ENCODE data around the gene MALRD1.

DNA sequence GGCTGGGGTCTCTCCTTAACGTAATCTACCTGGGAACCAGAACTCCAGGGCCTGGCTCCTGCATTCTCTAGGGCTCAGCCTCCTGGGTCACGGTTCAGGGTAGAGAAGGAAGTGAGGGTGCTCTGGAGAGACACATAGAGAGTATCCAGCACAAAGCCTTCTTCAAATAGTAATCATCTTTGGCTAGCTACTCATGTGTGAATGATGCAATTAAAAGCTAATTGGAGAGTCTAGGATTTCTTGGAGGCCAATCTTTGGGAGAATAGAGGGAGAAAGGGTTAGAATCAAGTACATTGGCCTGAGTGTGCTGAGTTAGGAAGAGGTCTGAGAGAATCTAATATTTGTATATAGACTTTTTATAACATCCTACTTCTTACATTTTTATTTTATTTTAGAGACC is 24.0 kb upstream of the MALRD1 start:
- TF ChIP-seq, protein P1, sequence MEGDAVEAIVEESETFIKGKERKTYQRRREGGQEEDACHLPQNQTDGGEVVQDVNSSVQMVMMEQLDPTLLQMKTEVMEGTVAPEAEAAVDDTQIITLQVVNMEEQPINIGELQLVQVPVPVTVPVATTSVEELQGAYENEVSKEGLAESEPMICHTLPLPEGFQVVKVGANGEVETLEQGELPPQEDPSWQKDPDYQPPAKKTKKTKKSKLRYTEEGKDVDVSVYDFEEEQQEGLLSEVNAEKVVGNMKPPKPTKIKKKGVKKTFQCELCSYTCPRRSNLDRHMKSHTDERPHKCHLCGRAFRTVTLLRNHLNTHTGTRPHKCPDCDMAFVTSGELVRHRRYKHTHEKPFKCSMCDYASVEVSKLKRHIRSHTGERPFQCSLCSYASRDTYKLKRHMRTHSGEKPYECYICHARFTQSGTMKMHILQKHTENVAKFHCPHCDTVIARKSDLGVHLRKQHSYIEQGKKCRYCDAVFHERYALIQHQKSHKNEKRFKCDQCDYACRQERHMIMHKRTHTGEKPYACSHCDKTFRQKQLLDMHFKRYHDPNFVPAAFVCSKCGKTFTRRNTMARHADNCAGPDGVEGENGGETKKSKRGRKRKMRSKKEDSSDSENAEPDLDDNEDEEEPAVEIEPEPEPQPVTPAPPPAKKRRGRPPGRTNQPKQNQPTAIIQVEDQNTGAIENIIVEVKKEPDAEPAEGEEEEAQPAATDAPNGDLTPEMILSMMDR (conservative IDR thresholded peaks at IDR 0.05; ENCODE audit: low read depth, low read length), result no peak
- TF ChIP-seq EZH2 (IDR thresholded peaks at IDR 0.05; ENCODE audit: borderline replicate concordance, low read depth, low read length, poor library complexity, severe bottlenecking), result no peak

All from A673 (cell line).